Body of pancreas (tissue), 4 donors: Measurements from ENCODE around the gene PDK2. TPM values are rescaled to one million over a fixed set of nuclear protein-coding genes. Genes with fewer than 3 reads are reported as not detected.

Source experiments
- ATAC-seq: fragments of 150-250 bp; one replicate; pipeline ENCODE4 v1.9.1; 2016
- DNase-seq, 4 donors: peaks; one replicate each; pipeline ENCODE4 v3.0.0-alpha.2; 2019
- H3K27ac ChIP-seq, 4 donors: fragments of 200-600 bp; sonication (generic); 1 replicate in 3 of 4; 2 replicates in 1 of 4; pipeline versions ENCODE4 v1.5.1 to v1.6.1; 2016 to 2019; ENCODE audit warnings: mild to moderate bottlenecking in 1 of 4, mixed read lengths in 1 of 4, moderate library complexity in 1 of 4
- H3K27me3 ChIP-seq, 2 donors: fragments of 200-600 bp; sonication (generic); one replicate each; pipeline ENCODE4 v1.6.0; 2016; ENCODE audit warnings: mild to moderate bottlenecking in 1 of 2
- H3K36me3 ChIP-seq, 2 donors: fragments of 200-600 bp; sonication (generic); replicated peaks in 1 of 2; 2 replicates each; pipeline ENCODE4 v1.5.1; 2016; ENCODE audit warnings: low read depth in 2 of 2; ENCODE audit not compliant: insufficient read depth in 1 of 2
- H3K4me1 ChIP-seq: fragments of 200-600 bp; sonication (generic); one replicate; pipeline ENCODE4 v1.6.0; 2016
- H3K4me3 ChIP-seq, 2 donors: fragments of 200-600 bp; sonication (generic); 1 replicate in 1 of 2; 2 replicates in 1 of 2; pipeline ENCODE4 v1.5.1; 2016 to 2019
- H3K9me3 ChIP-seq, 3 donors: fragments of 200-600 bp; sonication (generic); 1 replicate in 2 of 3; 2 replicates in 1 of 3; pipeline ENCODE4 v1.5.1; 2016
- CTCF ChIP-seq, 7 experiments: fragments of 450-650 bp in 4 of 7; fragments of 200-600 bp in 3 of 7; sonication (generic) in 3 of 7; IDR thresholded peaks; one replicate each; pipeline ENCODE4 v1.5.1; 2016 to 2019; ENCODE audit warnings: antibody characterized with exemption in 7 of 7
- POLR2A ChIP-seq, 3 donors: fragments of 450-650 bp; IDR thresholded peaks; one replicate each; pipeline ENCODE4 v1.6.1; 2016; ENCODE audit warnings: antibody characterized with exemption in 3 of 3, mild to moderate bottlenecking in 2 of 3
- WGBS, 2 donors: methylation state at CpG; one replicate each; pipeline ENCODE4 v1.1.5; 2017; 5-methylcytosine and 5-hydroxymethylcytosine counted together
- intact Hi-C: fragments of 100-400 bp; cut with DNase I; formaldehyde crosslinking; loops from one replicate; pipeline ENCODE4 v1.15.1; 2023
- total RNA-seq, 2 donors: library from RNA; depleted of rRNA; stranded (reverse); fragments of >200 nt; gene quantifications; one replicate each; pipeline ENCODE4 v1.1.0, GENCODE V29; 2016

Gene PDK2
- total RNA-seq, 2 donors from 2014 or later, result 27.0 to 119 TPM

GRCh38 chr17:50149417-50150353 lies 54.5 kb downstream of the PDK2 start:
- intact Hi-C loops, result no loop called here
- ATAC-seq (peak; percentile 49), DNase-seq (peak; percentile 70 to 79 (median 74))
- WGBS, 2 donors, result 0 to 1% methylated on average over 1 to 122 of the region's 123 CpGs
- H3K27me3 ChIP-seq, result no peaks in the 10 kb centered on the region
- peaks cover 66% of the 10 kb centered on the region for H3K4me1 ChIP-seq
- no peaks in the 10 kb centered on the region for H3K36me3 ChIP-seq
- H3K9me3 ChIP-seq, result no peaks in the 10 kb centered on the region
- peak overlapping the region; percentile 73 to 86 (median 82) for H3K27ac ChIP-seq
- peak overlapping the region; percentile 67 to 70 for H3K4me3 ChIP-seq
- peak in 3 of 7 experiments; percentile 9 to 46 (median 46) for TF ChIP-seq CTCF (IDR thresholded peaks at IDR 0.05)
- peak; percentile 32 to 33 (median 33) for TF ChIP-seq POLR2A (IDR thresholded peaks at IDR 0.05)

- no peak for DNase-seq
Measured at GRCh38 chr17:50150354-50151040, 55.3 kb downstream of the PDK2 start, which contains the start of gene PPP1R9B. Gene PPP1R9B, minus strand, starts transcription at chr17:50150677. Its CDS starts 164 bp downstream, at chr17:50150513.

GRCh38 chr17:50151041-50151936 lies 56.1 kb downstream of the PDK2 start:
- Histone ChIP-seq H3K9me3 (no peaks in the 10 kb centered on the region), H3K27me3 (no peaks in the 10 kb centered on the region), H3K4me3 (peak overlapping the region; percentile 67 to 70), H3K27ac (peak overlapping the region; percentile 55 to 86 (median 82)), H3K4me1 (peaks cover 65% of the 10 kb centered on the region), H3K36me3 (no peaks in the 10 kb centered on the region)
- peak; percentile 86 to 90 (median 90) for DNase-seq
- peak; percentile 57 to 85 (median 73) for TF ChIP-seq CTCF (IDR thresholded peaks at IDR 0.05)
- peak in 2 of 3 donors; percentile 23 to 29 for TF ChIP-seq POLR2A (IDR thresholded peaks at IDR 0.05)
- intact Hi-C loops, result no loop called here
- ATAC-seq, result peak; percentile 77
- WGBS, 2 donors, result 2% methylated on average over 21 to 26 of the region's 40 CpGs

More at GRCh38 chr17:50150354-50151040, 55.3 kb downstream of the PDK2 start, which contains the start of gene PPP1R9B:
- intact Hi-C loops, result no loop called here
- H3K27me3 ChIP-seq, result no peaks in the 10 kb centered on the region
- H3K27ac ChIP-seq, result peak within 1 kb of the TSS; percentile 73 to 86 (median 82)
- peak within 1 kb of the TSS; percentile 67 to 70 for H3K4me3 ChIP-seq
- peak; percentile 10 for ATAC-seq
- H3K36me3 ChIP-seq, result no peaks in the 10 kb centered on the region
- no peaks in the 10 kb centered on the region for H3K9me3 ChIP-seq
- H3K4me1 ChIP-seq, result peaks cover 70% of the 10 kb centered on the region
- 0 to 1% methylated on average over 20 to 69 of the region's 69 CpGs for WGBS, 2 donors
- no peak for TF ChIP-seq POLR2A (IDR thresholded peaks at IDR 0.05)
- no peak for TF ChIP-seq CTCF (IDR thresholded peaks at IDR 0.05)

- Histone ChIP-seq H3K4me1 (peaks cover 57% of the 10 kb centered on the region), H3K27ac (peak overlapping the region; percentile 55 to 86 (median 82)), H3K9me3 (no peaks in the 10 kb centered on the region), H3K27me3 (no peaks in the 10 kb centered on the region), H3K4me3 (no peak overlapping the region), H3K36me3 (no peaks in the 10 kb centered on the region)
- intact Hi-C loops, result no loop called here
- ATAC-seq (peak; percentile 69), DNase-seq (peak; percentile 81 to 92 (median 88))
- 4 to 5% methylated on average over 11 to 12 of the region's 12 CpGs for WGBS, 2 donors
- TF ChIP-seq POLR2A (IDR thresholded peaks at IDR 0.05) (peak in 2 of 3 donors; percentile 33 to 43), CTCF (IDR thresholded peaks at IDR 0.05) (peak in 3 of 7 experiments; percentile 22 to 38 (median 28))
Measured at GRCh38 chr17:50151937-50152547, 56.9 kb downstream of the PDK2 start.
